A673 (cell line): ENCODE results near the gene NEDD4. TPM values are rescaled to one million over a fixed set of nuclear protein-coding genes. Genes with fewer than 3 reads are reported as not detected.
A peak's percentile ranks its signal among the peaks of the same experiment; 100 is the strongest.

ENCODE experiments used
- BruUV-seq: library from RNA; stranded (reverse); fragments of 400-500 nt; replicated peaks from 2 replicates; lab custom pipeline; 2021; lab: Mats Ljungman, UMichigan
- CTCF ChIA-PET: fragments of 300-600 bp; sonication (Branson Sonifier 250); formaldehyde crosslinking; loops from one replicate; lab custom pipeline; 2022; ENCODE audit warnings: antibody characterized with exemption; lab: Charles Lee
- POLR2A ChIA-PET: fragments of 300-600 bp; sonication (Branson Sonifier 250); formaldehyde crosslinking; loops from one replicate; lab custom pipeline; 2022; ENCODE audit warnings: antibody characterized with exemption; ENCODE audit not compliant: low non-redundant PET; lab: Charles Lee
- DNase-seq: peaks from one replicate; pipeline ENCODE4 v3.0.0-alpha.2; 2015; ENCODE audit warnings: low spot score
- H3K27ac ChIP-seq: fragments of 200-600 bp; sonication (generic); 2 replicates; pipeline ENCODE4 v1.5.1; 2016; ENCODE audit warnings: mixed run types, low read depth, mild to moderate bottlenecking, mixed read lengths, antibody characterized with exemption, low read length; ENCODE audit not compliant: poor library complexity, severe bottlenecking
- H3K27me3 ChIP-seq: fragments of 200-600 bp; sonication (generic); replicated peaks from 2 replicates; pipeline ENCODE4 v1.6.1; 2017; ENCODE audit warnings: mixed run types, low read depth, mild to moderate bottlenecking, mixed read lengths, antibody characterized with exemption, low read length; ENCODE audit not compliant: insufficient read depth, poor library complexity
- H3K36me3 ChIP-seq: fragments of 200-600 bp; sonication (generic); 2 replicates; pipeline ENCODE4 v1.6.1; 2016; ENCODE audit warnings: mixed run types, mild to moderate bottlenecking, mixed read lengths, antibody characterized with exemption, low read length; ENCODE audit not compliant: insufficient read depth, poor library complexity, severe bottlenecking
- H3K4me1 ChIP-seq: fragments of 200-600 bp; sonication (generic); 2 replicates; pipeline ENCODE4 v1.6.1; 2017; ENCODE audit warnings: mixed run types, mild to moderate bottlenecking, mixed read lengths, antibody characterized with exemption, low read length; ENCODE audit not compliant: insufficient read depth, poor library complexity, severe bottlenecking
- H3K4me3 ChIP-seq: fragments of 200-600 bp; sonication (generic); 2 replicates; pipeline ENCODE4 v1.5.1; 2016; ENCODE audit warnings: low read depth, mixed run types, mild to moderate bottlenecking, mixed read lengths, low read length; ENCODE audit not compliant: poor library complexity, severe bottlenecking
- H3K9me3 ChIP-seq: fragments of 200-600 bp; sonication (generic); 2 replicates; pipeline ENCODE4 v1.6.1; 2016; ENCODE audit warnings: mixed run types, low read depth, mild to moderate bottlenecking, mixed read lengths, antibody characterized with exemption, low read length; ENCODE audit not compliant: poor library complexity, severe bottlenecking
- EZH2 ChIP-seq: fragments of 200-600 bp; sonication (generic); IDR thresholded peaks from 2 replicates; pipeline ENCODE4 v1.6.1; 2017; ENCODE audit warnings: borderline replicate concordance, low read depth, mild to moderate bottlenecking, mixed read lengths, antibody characterized with exemption, low read length; ENCODE audit not compliant: poor library complexity, severe bottlenecking
- intact Hi-C: fragments of 100-400 bp; cut with micrococcal nuclease; formaldehyde crosslinking; loops from one replicate; pipeline ENCODE4 v1.10.0; 2022; ENCODE audit not compliant: unreplicated experiment
- total RNA-seq: library from RNA; stranded (reverse); gene quantifications from 2 replicates; pipeline ENCODE4 v1.2.3, GENCODE V29; 2021
- TF ChIP-seq, protein P1 (sequence below): fragments of 300-800, 200-600 bp; sonication (generic); conservative IDR thresholded peaks from 2 replicates; pipeline ENCODE4 v1.5.1; 2017; ENCODE audit warnings: low read depth, mild to moderate bottlenecking, antibody characterized with exemption, low read length, moderate library complexity, mixed read lengths

The NEDD4 gene
- total RNA-seq, 1 experiment from 2014 or later, result 23.1 TPM

DNA sequence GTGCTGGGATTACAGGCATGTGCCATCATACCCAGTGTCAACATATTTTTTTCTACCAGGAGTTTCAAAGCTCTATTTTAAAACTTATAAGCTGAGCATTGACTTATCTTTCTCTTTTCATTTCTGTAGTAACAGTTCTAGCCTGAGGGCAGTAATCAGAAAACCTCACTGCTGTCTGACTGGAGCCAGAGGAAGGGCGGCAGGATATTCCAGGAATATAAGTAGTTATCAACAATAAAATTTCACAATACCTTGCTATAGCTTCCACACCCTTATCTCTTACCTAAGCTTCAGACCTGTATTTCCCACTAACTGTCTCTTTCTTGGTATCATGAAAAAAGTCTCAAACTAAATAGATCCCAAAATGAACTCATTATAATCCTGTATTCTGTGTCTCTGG, 5.1 kb upstream of the NEDD4 start:
- intact Hi-C loops, result no loop called here
- Histone ChIP-seq H3K27ac (no peak overlapping the region), H3K27me3 (no peaks in the 10 kb centered on the region), H3K4me3 (no peak overlapping the region), H3K9me3 (no peaks in the 10 kb centered on the region), H3K4me1 (peaks cover 9% of the 10 kb centered on the region), H3K36me3 (no peaks in the 10 kb centered on the region)
- CTCF ChIA-PET, result no interaction called here
- no peak for DNase-seq
- POLR2A ChIA-PET, result no interaction called here
- TF ChIP-seq, protein P1, sequence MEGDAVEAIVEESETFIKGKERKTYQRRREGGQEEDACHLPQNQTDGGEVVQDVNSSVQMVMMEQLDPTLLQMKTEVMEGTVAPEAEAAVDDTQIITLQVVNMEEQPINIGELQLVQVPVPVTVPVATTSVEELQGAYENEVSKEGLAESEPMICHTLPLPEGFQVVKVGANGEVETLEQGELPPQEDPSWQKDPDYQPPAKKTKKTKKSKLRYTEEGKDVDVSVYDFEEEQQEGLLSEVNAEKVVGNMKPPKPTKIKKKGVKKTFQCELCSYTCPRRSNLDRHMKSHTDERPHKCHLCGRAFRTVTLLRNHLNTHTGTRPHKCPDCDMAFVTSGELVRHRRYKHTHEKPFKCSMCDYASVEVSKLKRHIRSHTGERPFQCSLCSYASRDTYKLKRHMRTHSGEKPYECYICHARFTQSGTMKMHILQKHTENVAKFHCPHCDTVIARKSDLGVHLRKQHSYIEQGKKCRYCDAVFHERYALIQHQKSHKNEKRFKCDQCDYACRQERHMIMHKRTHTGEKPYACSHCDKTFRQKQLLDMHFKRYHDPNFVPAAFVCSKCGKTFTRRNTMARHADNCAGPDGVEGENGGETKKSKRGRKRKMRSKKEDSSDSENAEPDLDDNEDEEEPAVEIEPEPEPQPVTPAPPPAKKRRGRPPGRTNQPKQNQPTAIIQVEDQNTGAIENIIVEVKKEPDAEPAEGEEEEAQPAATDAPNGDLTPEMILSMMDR, result no peak
- TF ChIP-seq EZH2, result no peak
- BruUV-seq, result no TSS peak

DNA sequence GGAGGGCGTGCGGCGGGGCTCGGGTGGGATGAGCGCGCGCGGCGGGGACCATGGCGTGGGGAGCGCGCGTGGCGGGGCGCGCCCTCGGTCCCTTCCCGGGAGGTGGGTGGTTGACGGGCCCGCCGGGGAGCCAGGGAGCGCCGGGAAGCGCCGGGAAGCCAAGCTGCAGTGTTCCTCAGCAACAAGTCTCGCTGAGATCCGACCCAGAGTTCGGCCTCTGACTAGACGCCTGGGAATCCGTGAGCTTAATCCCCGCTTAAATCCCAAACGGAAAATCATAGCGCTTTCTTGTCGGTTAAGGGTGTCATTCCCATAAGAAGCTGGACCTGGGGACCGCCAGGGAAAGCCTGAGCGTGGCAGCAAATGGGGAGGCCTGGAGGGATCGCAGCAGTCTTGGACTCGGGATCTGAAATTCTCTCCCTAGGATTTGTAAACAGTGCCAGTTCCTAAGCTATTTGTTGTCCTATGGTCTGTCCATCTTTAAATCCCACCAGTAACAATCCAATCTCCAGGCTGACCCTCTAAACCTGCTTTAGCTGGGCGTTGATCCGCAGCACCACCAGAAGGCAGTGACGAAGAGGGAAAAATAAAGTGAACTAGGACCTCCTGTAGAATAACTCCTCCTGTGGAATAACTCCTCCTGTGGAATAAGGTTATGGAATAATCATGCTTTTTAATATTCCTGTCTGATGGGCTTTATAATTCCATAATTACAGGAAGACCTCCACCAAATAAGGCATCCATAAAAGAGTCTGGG, 570 bp upstream of the NEDD4 start:
- DNase-seq, result peak; percentile 64

DNA sequence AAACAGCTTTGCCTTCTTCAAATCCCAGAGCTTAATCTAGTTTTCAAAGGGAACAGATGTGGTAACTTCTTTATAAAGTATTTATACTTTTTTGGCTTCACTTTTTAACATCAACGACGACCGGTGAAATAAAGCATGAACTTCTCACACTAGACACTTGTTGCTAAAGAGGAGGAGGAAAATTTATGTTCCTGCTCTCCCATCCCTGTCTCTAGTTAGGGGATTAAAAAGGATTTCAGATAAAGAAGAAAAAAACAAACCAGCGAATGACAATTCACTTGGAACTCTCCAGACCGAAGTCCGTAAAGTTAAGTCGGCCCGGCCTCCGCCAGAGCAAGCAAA, 672 bp downstream of the NEDD4 start:
- Histone ChIP-seq H3K27me3 (no peaks in the 10 kb centered on the region), H3K27ac (peak overlapping the region; percentile 89), H3K4me1 (peaks cover 17% of the 10 kb centered on the region), H3K9me3 (no peaks in the 10 kb centered on the region), H3K36me3 (no peaks in the 10 kb centered on the region), H3K4me3 (peak overlapping the region; percentile 92)
- no peak for DNase-seq
- BruUV-seq, result no TSS peak
- intact Hi-C loops, result loop anchor here (5.0 kb wide), 3 partner anchors 50 to 250 kb away; partner anchors contain the start of gene RFX7
- ChIA-PET CTCF (no interaction called here), POLR2A (interaction anchor here (0.6 kb wide), 1 partner anchor 23 kb away, joined by 3 read pairs; no protein-coding TSS in a partner anchor)
- TF ChIP-seq, protein P1, result no peak
- TF ChIP-seq EZH2, result no peak

More for the DNA sequence above, 570 bp upstream of the NEDD4 start:
- CTCF ChIA-PET, result no interaction called here
- no TSS peak for BruUV-seq
- POLR2A ChIA-PET, result no interaction called here
- no peaks in the 10 kb centered on the region for H3K9me3 ChIP-seq
- no peaks in the 10 kb centered on the region for H3K36me3 ChIP-seq
- H3K27ac ChIP-seq, result peak overlapping the region; percentile 89
- no peak for TF ChIP-seq EZH2
- TF ChIP-seq, protein P1, result no peak
- H3K27me3 ChIP-seq, result no peaks in the 10 kb centered on the region
- peak overlapping the region; percentile 92 for H3K4me3 ChIP-seq
- peaks cover 17% of the 10 kb centered on the region for H3K4me1 ChIP-seq
- intact Hi-C loops, result loop anchor here (5.0 kb wide), 3 partner anchors 48 to 248 kb away; partner anchors contain the start of gene RFX7
